Upper lobe of left lung (tissue), 6 donors: ENCODE measurements around the gene ADD2. TPM values are rescaled to one million over a fixed set of nuclear protein-coding genes. Genes with fewer than 3 reads are reported as not detected.
A peak's percentile ranks its signal among the peaks of the same experiment; 100 is the strongest.

Experiments used
- ATAC-seq, 2 donors: fragments of 200-7000 bp; cut with Tn5 transposase; one replicate each; pipeline ENCODE4 v1.9.1; 2022; ENCODE audit warnings: mild to moderate bottlenecking in 2 of 2, moderate library complexity in 2 of 2; ENCODE audit not compliant: low FRiP score in 2 of 2
- DNase-seq, 2 donors: peaks; one replicate each; pipeline ENCODE4 v3.0.0-alpha.2; 2019 to 2020
- H3K27ac ChIP-seq, 4 donors: fragments of 200-600 bp; sonication (generic); one replicate each; pipeline ENCODE4 v1.5.1; 2016 to 2019
- H3K27me3 ChIP-seq, 4 donors: fragments of 200-600 bp; sonication (generic); one replicate each; pipeline ENCODE4 v1.5.1; 2017 to 2019
- H3K36me3 ChIP-seq, 4 donors: fragments of 200-600 bp; sonication (generic); one replicate each; pipeline ENCODE4 v1.5.1; 2016 to 2019
- H3K4me1 ChIP-seq, 4 donors: fragments of 200-600 bp; sonication (generic); one replicate each; pipeline ENCODE4 v1.5.1; 2018 to 2019
- H3K4me3 ChIP-seq, 4 donors: fragments of 200-600 bp; sonication (generic); one replicate each; pipeline ENCODE4 v1.5.1; 2017 to 2019; ENCODE audit warnings: mild to moderate bottlenecking in 2 of 4, moderate library complexity in 1 of 4
- H3K9me3 ChIP-seq, 4 donors: fragments of 200-600 bp; sonication (generic); one replicate each; pipeline ENCODE4 v1.5.1; 2018 to 2019
- CTCF ChIP-seq, 6 experiments: fragments of 450-650 bp in 4 of 6; fragments of 200-600 bp in 2 of 6; sonication (generic) in 2 of 6; IDR thresholded peaks; one replicate each; pipeline ENCODE4 v1.5.1; 2016 to 2019; ENCODE audit warnings: antibody characterized with exemption in 6 of 6
- EP300 ChIP-seq, 4 donors: sonication (generic); formaldehyde crosslinking; IDR thresholded peaks; one replicate each; pipeline ENCODE4 v1.5.1; 2017; ENCODE audit warnings: antibody characterized with exemption in 4 of 4, control low read depth in 2 of 4
- POLR2A ChIP-seq, 4 donors: fragments of 450-650 bp; IDR thresholded peaks; one replicate each; pipeline ENCODE4 v1.5.1; 2016 to 2017; ENCODE audit warnings: antibody characterized with exemption in 4 of 4, mild to moderate bottlenecking in 2 of 4
- POLR2AphosphoS5 ChIP-seq, 2 donors: sonication (generic); formaldehyde crosslinking; IDR thresholded peaks; one replicate each; pipeline ENCODE4 v1.5.1; 2017; ENCODE audit warnings: antibody characterized with exemption in 2 of 2
- WGBS, 2 donors: methylation state at CpG; one replicate each; pipeline ENCODE4 v1.1.5; 2017 to 2018; 5-methylcytosine and 5-hydroxymethylcytosine counted together
- total RNA-seq, 6 donors: library from RNA; depleted of rRNA in 4 of 6; stranded (reverse); fragments of >200 nt in 4 of 6; gene quantifications; one replicate each; pipeline versions ENCODE4 v1.1.0 to v1.2.1, GENCODE V29; 2016 to 2021
- donor health status: DM: no; HTN: no; CAD: no; lungs with moderate emphysema.
- donor health status: DM: no; HTN: yes; CAD: no; lungs with severe emphysema.

Gene ADD2
- total RNA-seq, 6 donors from 2014 or later, result under 0.01 to 3.3 (median 0.50) TPM

DNA sequence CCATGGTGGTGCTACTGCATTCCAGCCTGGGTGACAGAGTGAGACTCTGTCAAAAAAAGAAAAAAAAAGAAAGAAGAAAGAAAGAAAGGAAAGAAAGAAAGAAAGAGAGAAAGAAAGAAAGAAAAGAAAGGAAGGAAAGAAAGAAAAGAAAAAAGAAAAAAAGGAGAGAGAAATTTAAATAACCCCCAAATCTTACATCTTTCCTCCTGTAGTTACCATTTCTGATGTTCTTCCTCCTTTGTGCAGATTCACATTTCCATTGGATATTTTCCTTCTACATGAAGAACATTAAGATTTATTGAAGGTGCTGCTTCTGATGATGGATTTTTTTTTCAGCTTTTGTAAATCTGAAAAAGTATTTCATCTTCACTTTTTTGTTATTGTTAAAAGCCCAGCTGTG is 117.0 kb downstream of the ADD2 start:
- no peaks in the 10 kb centered on the region for H3K4me1 ChIP-seq
- no peak for TF ChIP-seq POLR2A (IDR thresholded peaks at IDR 0.05)
- ATAC-seq (no peak), DNase-seq (no peak)
- H3K9me3 ChIP-seq, result no peaks in the 10 kb centered on the region
- peaks cover 0 to 5% (median 0%) of the 10 kb centered on the region in 4 donors for H3K27me3 ChIP-seq
- no peak overlapping the region for H3K27ac ChIP-seq
- no peaks in the 10 kb centered on the region for H3K36me3 ChIP-seq
- H3K4me3 ChIP-seq, result no peak overlapping the region

DNA sequence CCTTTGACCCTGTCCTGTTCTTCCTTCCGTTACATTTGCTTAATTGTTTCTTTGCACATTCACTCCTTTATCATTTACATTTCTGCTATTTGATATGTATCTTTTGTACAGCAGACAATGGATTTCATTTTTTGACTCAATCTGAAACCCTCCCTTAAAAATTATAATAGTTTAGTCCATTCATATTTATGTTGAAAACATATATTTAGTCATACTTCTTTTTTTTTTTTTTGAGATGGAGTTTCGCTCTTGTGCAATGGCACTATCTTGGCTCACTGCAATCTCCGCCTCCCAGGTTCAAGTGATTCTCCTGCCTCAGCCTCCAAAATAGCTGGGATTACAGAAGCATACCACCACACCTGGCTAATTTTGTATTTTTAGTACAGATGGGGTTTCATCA is 119.0 kb downstream of the ADD2 start:
- DNase-seq (no peak), ATAC-seq (no peak)
- Histone ChIP-seq H3K4me1 (no peaks in the 10 kb centered on the region), H3K27me3 (no peaks in the 10 kb centered on the region), H3K4me3 (no peak overlapping the region), H3K9me3 (no peaks in the 10 kb centered on the region), H3K27ac (no peak overlapping the region), H3K36me3 (no peaks in the 10 kb centered on the region)
- 84 to 88% methylated on average over 3 of the region's 3 CpGs for WGBS, 2 donors
- no peak for TF ChIP-seq CTCF (IDR thresholded peaks at IDR 0.05)
- TF ChIP-seq EP300 (IDR thresholded peaks at IDR 0.05), result no peak
- TF ChIP-seq POLR2A (IDR thresholded peaks at IDR 0.05), result no peak
- TF ChIP-seq POLR2AphosphoS5 (IDR thresholded peaks at IDR 0.05), result no peak

DNA sequence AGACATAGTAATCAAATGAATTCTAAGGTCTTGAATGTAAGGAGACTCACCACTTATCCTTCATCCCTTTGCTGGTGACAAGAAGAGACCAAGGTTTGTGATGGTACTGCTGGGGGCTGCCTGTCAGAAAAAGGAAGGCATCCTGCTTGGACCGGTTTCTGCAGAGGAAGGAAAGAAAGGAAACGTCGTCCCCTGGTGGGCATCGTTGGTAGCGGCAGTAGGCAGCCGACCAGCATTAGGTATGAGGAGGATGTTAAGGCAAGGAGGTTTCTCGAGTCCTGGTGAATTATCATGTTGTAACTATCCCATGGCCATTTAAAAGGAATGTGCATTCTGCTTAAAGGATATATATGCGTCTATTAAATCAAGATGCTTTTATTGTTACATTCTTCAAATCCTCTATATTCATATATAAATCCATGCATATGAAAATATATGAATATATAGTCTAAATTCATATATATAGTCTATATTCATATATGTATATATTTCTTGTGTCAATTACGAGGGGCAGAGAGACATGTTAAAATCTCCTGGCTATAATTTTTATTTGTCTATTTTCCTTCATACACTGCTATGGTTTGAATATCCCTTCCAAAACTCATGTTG is 120.0 kb downstream of the ADD2 start:
- Histone ChIP-seq H3K27ac (no peak overlapping the region), H3K9me3 (no peaks in the 10 kb centered on the region), H3K27me3 (no peaks in the 10 kb centered on the region), H3K4me1 (no peaks in the 10 kb centered on the region), H3K36me3 (no peaks in the 10 kb centered on the region), H3K4me3 (no peak overlapping the region)
- peak in 1 of 2 donors; percentile 60 for DNase-seq
- peak in 1 of 2 donors; percentile 75 for ATAC-seq
- peak; percentile 65 to 92 (median 85) for TF ChIP-seq CTCF (IDR thresholded peaks at IDR 0.05)
- TF ChIP-seq POLR2A (IDR thresholded peaks at IDR 0.05), result no peak
- WGBS, 2 donors, result 3 to 5% methylated on average over 9 of the region's 9 CpGs

DNA sequence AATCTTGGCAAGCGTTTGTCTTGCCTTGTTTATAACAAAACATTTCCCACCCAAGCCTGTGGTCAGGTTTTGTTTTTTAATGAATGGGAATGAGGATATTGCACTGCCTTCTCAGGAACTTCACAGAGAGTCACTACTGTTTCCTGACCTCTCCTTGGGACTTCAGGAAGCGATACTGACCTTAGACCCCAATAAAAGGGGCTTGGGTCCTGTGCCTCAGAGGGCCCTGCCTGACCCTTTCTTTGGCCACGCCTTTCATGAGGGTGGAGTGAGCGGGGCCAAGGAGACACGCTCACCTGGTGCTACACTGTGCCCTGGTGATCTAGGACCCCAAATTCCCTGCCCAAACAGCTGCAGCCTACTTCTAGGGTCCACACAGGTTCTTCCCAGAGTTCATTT is 121.6 kb downstream of the ADD2 start:
- no peak for ATAC-seq
- H3K36me3 ChIP-seq, result no peaks in the 10 kb centered on the region
- whole genome bisulfite sequencing, 2 donors, result 76 to 77% methylated on average over 5 of the region's 5 CpGs
- no peak for DNase-seq
- no peaks in the 10 kb centered on the region for H3K9me3 ChIP-seq
- no peaks in the 10 kb centered on the region for H3K4me1 ChIP-seq
- TF ChIP-seq EP300 (IDR thresholded peaks at IDR 0.05) (no peak), POLR2A (IDR thresholded peaks at IDR 0.05) (no peak), POLR2AphosphoS5 (IDR thresholded peaks at IDR 0.05) (no peak), CTCF (IDR thresholded peaks at IDR 0.05) (no peak)
- no peaks in the 10 kb centered on the region for H3K27me3 ChIP-seq
- no peak overlapping the region for H3K27ac ChIP-seq
- H3K4me3 ChIP-seq, result no peak overlapping the region

- TF ChIP-seq POLR2A (IDR thresholded peaks at IDR 0.05) (no peak), POLR2AphosphoS5 (IDR thresholded peaks at IDR 0.05) (no peak), EP300 (IDR thresholded peaks at IDR 0.05) (no peak), CTCF (IDR thresholded peaks at IDR 0.05) (no peak)
- DNase-seq (no peak), ATAC-seq (no peak)
- no peaks in the 10 kb centered on the region for H3K27me3 ChIP-seq
- no peaks in the 10 kb centered on the region for H3K4me1 ChIP-seq
- no peaks in the 10 kb centered on the region for H3K9me3 ChIP-seq
- H3K27ac ChIP-seq, result no peak overlapping the region
- H3K36me3 ChIP-seq, result no peaks in the 10 kb centered on the region
- 59 to 65% methylated on average over 10 of the region's 10 CpGs for WGBS, 2 donors
- no peak overlapping the region for H3K4me3 ChIP-seq
Observed at GRCh38 chr2:70645733-70646419, 122.1 kb downstream of the ADD2 start.
